MM.1S (cell line): ENCODE data around the gene SERPINB1.

Source experiments
- EZH2 ChIP-seq: fragments of 300-600 bp; sonication (generic); optimal IDR thresholded peaks from 2 replicates; pipeline ENCODE3; 2017; ENCODE audit warnings: low read depth, mild to moderate bottlenecking, antibody characterized with exemption, low read length, mixed read lengths
- TF ChIP-seq, protein P1 (sequence below): fragments of 300-600 bp; sonication (generic); IDR thresholded peaks from 2 replicates; pipeline ENCODE4 v1.5.1; 2016; ENCODE audit warnings: antibody characterized with exemption, low read length, mixed read lengths

DNA sequence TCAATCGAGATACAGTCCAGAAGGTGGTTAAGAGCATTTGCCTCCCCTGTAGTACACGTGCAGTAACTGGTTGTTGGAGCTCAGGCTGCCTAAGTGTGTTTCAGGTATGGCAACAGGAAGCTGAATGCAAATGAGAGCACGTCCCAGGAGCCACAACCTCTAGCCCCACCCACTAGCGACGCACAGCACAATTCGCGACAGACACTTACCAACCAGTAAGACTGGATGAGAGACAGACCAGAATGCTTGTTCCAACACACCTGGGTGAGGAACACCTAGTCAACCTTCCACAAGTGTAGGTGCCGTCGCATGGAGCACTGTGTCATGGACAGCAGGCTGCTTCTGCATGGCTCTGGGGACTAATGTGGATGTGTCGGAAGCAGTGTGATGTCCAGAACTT lies 7.2 kb upstream of the SERPINB1 start:
- TF ChIP-seq, protein P1, sequence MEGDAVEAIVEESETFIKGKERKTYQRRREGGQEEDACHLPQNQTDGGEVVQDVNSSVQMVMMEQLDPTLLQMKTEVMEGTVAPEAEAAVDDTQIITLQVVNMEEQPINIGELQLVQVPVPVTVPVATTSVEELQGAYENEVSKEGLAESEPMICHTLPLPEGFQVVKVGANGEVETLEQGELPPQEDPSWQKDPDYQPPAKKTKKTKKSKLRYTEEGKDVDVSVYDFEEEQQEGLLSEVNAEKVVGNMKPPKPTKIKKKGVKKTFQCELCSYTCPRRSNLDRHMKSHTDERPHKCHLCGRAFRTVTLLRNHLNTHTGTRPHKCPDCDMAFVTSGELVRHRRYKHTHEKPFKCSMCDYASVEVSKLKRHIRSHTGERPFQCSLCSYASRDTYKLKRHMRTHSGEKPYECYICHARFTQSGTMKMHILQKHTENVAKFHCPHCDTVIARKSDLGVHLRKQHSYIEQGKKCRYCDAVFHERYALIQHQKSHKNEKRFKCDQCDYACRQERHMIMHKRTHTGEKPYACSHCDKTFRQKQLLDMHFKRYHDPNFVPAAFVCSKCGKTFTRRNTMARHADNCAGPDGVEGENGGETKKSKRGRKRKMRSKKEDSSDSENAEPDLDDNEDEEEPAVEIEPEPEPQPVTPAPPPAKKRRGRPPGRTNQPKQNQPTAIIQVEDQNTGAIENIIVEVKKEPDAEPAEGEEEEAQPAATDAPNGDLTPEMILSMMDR: no peak
- no peak for TF ChIP-seq EZH2
